PC-3 (cell line): ENCODE results near the gene CEP290. TPM values are rescaled to one million over a fixed set of nuclear protein-coding genes. Genes with fewer than 3 reads are reported as not detected.
A peak's percentile ranks its signal among the peaks of the same experiment; 100 is the strongest.

Experiments used
- ATAC-seq: fragments of 200-7000 bp; cut with Tn5 transposase; 2 replicates; pipeline ENCODE4 v1.9.1; 2020; ENCODE audit warnings: mild to moderate bottlenecking, moderate library complexity
- BruUV-seq: library from RNA; stranded (reverse); fragments of 400-500 nt; replicated peaks from 2 replicates; lab custom pipeline; 2021; lab: Mats Ljungman, UMichigan
- CTCF ChIA-PET: fragments of 300-600 bp; sonication (Branson Sonifier 250); formaldehyde crosslinking; loops from one replicate; lab custom pipeline; 2022; ENCODE audit warnings: antibody characterized with exemption; lab: Charles Lee
- POLR2A ChIA-PET: fragments of 300-600 bp; sonication (Branson Sonifier 250); formaldehyde crosslinking; loops from one replicate; lab custom pipeline; 2022; ENCODE audit warnings: antibody characterized with exemption; ENCODE audit not compliant: unreplicated experiment; lab: Charles Lee
- DNase-seq: peaks from one replicate; pipeline ENCODE4 v3.0.0-alpha.2; 2015
- H2AFZ ChIP-seq: fragments of 300-600 bp; sonication (generic); 2 replicates; pipeline ENCODE4 v1.6.0; 2016; ENCODE audit warnings: antibody characterized with exemption, low read length
- H3F3A ChIP-seq: fragments of 300-600 bp; sonication (generic); one replicate; pipeline ENCODE4 v1.6.0; 2017; ENCODE audit warnings: antibody characterized with exemption, low read length, control low read depth, mild to moderate bottlenecking; ENCODE audit not compliant: unreplicated experiment
- H3K27ac ChIP-seq: fragments of 300-600 bp; sonication (generic); 2 replicates; pipeline ENCODE4 v1.5.1; 2016; ENCODE audit warnings: mild to moderate bottlenecking, low read length
- H3K27me3 ChIP-seq: fragments of 300-600 bp; sonication (generic); 2 replicates; pipeline ENCODE4 v1.6.1; 2016; ENCODE audit warnings: low read length, mixed read lengths
- H3K36me3 ChIP-seq: fragments of 300-600 bp; sonication (generic); 2 replicates; pipeline ENCODE4 v1.6.1; 2016; ENCODE audit warnings: low read depth, mixed run types, low read length, mixed read lengths
- H3K4me1 ChIP-seq: fragments of 300-600 bp; sonication (generic); 2 replicates; pipeline ENCODE4 v1.5.1; 2016; ENCODE audit warnings: low read length; ENCODE audit not compliant: insufficient read depth
- H3K4me2 ChIP-seq: fragments of 300-600 bp; sonication (generic); 2 replicates; pipeline ENCODE4 v1.6.0; 2016; ENCODE audit warnings: low read length
- H3K4me3 ChIP-seq: fragments of 300-600 bp; sonication (generic); 2 replicates; pipeline ENCODE4 v1.5.1; 2016; ENCODE audit warnings: mild to moderate bottlenecking, low read length, mixed read lengths
- H3K79me2 ChIP-seq: fragments of 300-600 bp; sonication (generic); 2 replicates; pipeline ENCODE4 v1.6.1; 2017; ENCODE audit warnings: low read length, mixed read lengths
- H3K9ac ChIP-seq: fragments of 300-600 bp; sonication (generic); 2 replicates; pipeline ENCODE4 v1.6.0; 2016; ENCODE audit warnings: mild to moderate bottlenecking, low read length
- H3K9me2 ChIP-seq: fragments of 300-600 bp; sonication (generic); replicated peaks from 2 replicates; pipeline ENCODE4 v1.6.1; 2016; ENCODE audit warnings: mixed run types, low read length, mixed read lengths
- H3K9me3 ChIP-seq: fragments of 300-600 bp; sonication (generic); 2 replicates; pipeline ENCODE4 v1.6.1; 2016; ENCODE audit warnings: low read length, mixed read lengths
- H4K20me1 ChIP-seq: fragments of 300-600 bp; sonication (generic); 2 replicates; pipeline ENCODE4 v1.6.1; 2016; ENCODE audit warnings: low read length, mixed read lengths
- EZH2 ChIP-seq: fragments of 300-600 bp; sonication (generic); IDR thresholded peaks from one replicate; pipeline ENCODE4 v1.6.1; 2017; ENCODE audit warnings: antibody characterized with exemption, mild to moderate bottlenecking, low read length; ENCODE audit not compliant: unreplicated experiment
- EZH2phosphoT487 ChIP-seq: fragments of 300-600 bp; sonication (generic); IDR thresholded peaks from 2 replicates; pipeline ENCODE4 v1.6.1; 2018; ENCODE audit warnings: mild to moderate bottlenecking, antibody characterized with exemption, low read length, borderline replicate concordance
- intact Hi-C: fragments of 100-400 bp; cut with micrococcal nuclease; formaldehyde crosslinking; loops from 2 replicates; pipeline ENCODE4 v1.9.0; 2023
- total RNA-seq: library from RNA; depleted of rRNA; stranded (reverse); fragments of >200 nt; gene quantifications from 2 replicates; pipeline ENCODE4 v1.2.3, GENCODE V29; 2014
- TF ChIP-seq, protein P1 (sequence below): fragments of 300-600 bp; sonication (generic); conservative IDR thresholded peaks from 2 replicates; pipeline ENCODE4 v1.5.1; 2017; ENCODE audit warnings: antibody characterized with exemption, low read depth, mild to moderate bottlenecking, low read length

The CEP290 gene
- total RNA-seq, 1 experiment from 2014 or later, result 9.7 TPM

DNA sequence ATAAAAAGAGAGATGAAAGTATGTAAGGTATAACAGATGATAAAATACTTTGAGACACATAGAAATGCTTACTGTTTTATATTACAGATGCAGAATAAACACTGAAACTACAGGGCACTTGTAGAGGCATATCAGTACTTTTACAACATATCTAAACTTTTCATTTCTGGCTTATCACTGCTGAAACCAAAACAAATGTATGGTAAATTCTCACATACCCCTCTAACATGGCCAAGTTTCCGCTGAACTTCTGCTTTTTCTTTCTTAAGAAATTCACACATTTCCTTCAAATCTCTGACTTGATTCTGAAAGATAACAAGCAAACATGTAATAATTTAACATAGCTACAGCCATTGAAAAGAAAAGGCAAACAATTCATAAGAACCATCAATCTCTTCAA lies 79.4 kb downstream of the CEP290 start:
- H3K9ac ChIP-seq, result no peak overlapping the region
- H3K79me2 ChIP-seq, result no peaks in the 10 kb centered on the region
- peaks cover 19% of the 10 kb centered on the region; the same call in 1 of the 2 replicates for H3K36me3 ChIP-seq
- no peak for ATAC-seq
- DNase-seq, result no peak
- no peak overlapping the region for H3K4me3 ChIP-seq
- H4K20me1 ChIP-seq, result no peaks in the 10 kb centered on the region
- H3K27ac ChIP-seq, result no peak overlapping the region
- no peaks in the 10 kb centered on the region for H3F3A ChIP-seq
- intact Hi-C loops, result no loop called here
- H3K4me1 ChIP-seq, result peaks cover 7% of the 10 kb centered on the region
- H3K4me2 ChIP-seq, result no peak overlapping the region
- CTCF ChIA-PET, result no interaction called here
- POLR2A ChIA-PET, result no interaction called here
- no peak overlapping the region for H2AFZ ChIP-seq
- no peaks in the 10 kb centered on the region for H3K9me3 ChIP-seq
- BruUV-seq, result no TSS peak
- no peaks in the 10 kb centered on the region for H3K27me3 ChIP-seq
- H3K9me2 ChIP-seq, result no peaks in the 10 kb centered on the region
- no peak for TF ChIP-seq EZH2phosphoT487
- no peak for TF ChIP-seq EZH2
- TF ChIP-seq, protein P1, sequence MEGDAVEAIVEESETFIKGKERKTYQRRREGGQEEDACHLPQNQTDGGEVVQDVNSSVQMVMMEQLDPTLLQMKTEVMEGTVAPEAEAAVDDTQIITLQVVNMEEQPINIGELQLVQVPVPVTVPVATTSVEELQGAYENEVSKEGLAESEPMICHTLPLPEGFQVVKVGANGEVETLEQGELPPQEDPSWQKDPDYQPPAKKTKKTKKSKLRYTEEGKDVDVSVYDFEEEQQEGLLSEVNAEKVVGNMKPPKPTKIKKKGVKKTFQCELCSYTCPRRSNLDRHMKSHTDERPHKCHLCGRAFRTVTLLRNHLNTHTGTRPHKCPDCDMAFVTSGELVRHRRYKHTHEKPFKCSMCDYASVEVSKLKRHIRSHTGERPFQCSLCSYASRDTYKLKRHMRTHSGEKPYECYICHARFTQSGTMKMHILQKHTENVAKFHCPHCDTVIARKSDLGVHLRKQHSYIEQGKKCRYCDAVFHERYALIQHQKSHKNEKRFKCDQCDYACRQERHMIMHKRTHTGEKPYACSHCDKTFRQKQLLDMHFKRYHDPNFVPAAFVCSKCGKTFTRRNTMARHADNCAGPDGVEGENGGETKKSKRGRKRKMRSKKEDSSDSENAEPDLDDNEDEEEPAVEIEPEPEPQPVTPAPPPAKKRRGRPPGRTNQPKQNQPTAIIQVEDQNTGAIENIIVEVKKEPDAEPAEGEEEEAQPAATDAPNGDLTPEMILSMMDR, result no peak

DNA sequence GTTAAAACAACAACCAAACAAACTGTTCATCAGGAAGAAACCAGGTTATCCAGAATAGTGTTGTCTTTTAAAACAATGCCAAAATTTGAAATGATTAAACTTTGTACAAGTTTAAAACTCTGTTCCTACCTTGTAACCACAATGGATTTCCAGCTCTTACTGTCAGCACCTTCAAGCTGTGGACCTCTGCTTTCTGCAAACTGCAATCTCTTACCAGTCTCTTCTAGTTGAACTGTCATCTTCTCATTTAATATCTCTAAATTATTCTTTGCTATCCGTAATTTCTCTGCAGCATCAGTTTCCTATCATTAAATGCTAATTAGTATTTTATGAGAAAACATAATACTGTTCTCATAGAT lies 83.2 kb downstream of the CEP290 start:
- H3K27me3 ChIP-seq, result no peaks in the 10 kb centered on the region
- TF ChIP-seq, protein P1, result no peak
- no peak for TF ChIP-seq EZH2phosphoT487
- TF ChIP-seq EZH2, result no peak

GRCh38 chr12:88057994-88058718 lies 83.7 kb downstream of the CEP290 start:
- peak; percentile 87 for ATAC-seq
- Histone ChIP-seq H3K4me3 (no peak overlapping the region), H3K27ac (peak overlapping the region; percentile 34; the same call in 1 of the 2 replicates), H3K4me2 (no peak overlapping the region), H2AFZ (no peak overlapping the region), H3K9ac (no peak overlapping the region), H3K9me3 (no peaks in the 10 kb centered on the region), H3F3A (no peaks in the 10 kb centered on the region), H3K27me3 (no peaks in the 10 kb centered on the region), H4K20me1 (no peaks in the 10 kb centered on the region), H3K9me2 (no peaks in the 10 kb centered on the region), H3K79me2 (no peaks in the 10 kb centered on the region), H3K36me3 (peaks cover 24% of the 10 kb centered on the region; the same call in 1 of the 2 replicates), H3K4me1 (peaks cover 2% of the 10 kb centered on the region; the same call in 1 of the 2 replicates)
- ChIA-PET CTCF (no interaction called here), POLR2A (interaction anchor here (0.6 kb wide), 2 partner anchors 13 to 1226 kb away, joined by 4 to 15 read pairs; no protein-coding TSS in a partner anchor)
- intact Hi-C loops, result loop anchor here (10.0 kb wide), 1 partner anchor 103 kb away; no protein-coding TSS in a partner anchor
- BruUV-seq, result no TSS peak
- TF ChIP-seq EZH2phosphoT487 (no peak), EZH2 (no peak)
- TF ChIP-seq, protein P1, result no peak
- DNase-seq, result no peak

More for the DNA sequence above, 83.2 kb downstream of the CEP290 start:
- H3K4me2 ChIP-seq, result no peak overlapping the region
- H3K27ac ChIP-seq, result no peak overlapping the region
- BruUV-seq, result no TSS peak
- ATAC-seq, result no peak
- ChIA-PET CTCF (no interaction called here), POLR2A (interaction anchor here (0.6 kb wide), 2 partner anchors 14 to 1225 kb away, joined by 4 to 15 read pairs; no protein-coding TSS in a partner anchor)
- no peaks in the 10 kb centered on the region for H4K20me1 ChIP-seq
- no peak overlapping the region for H2AFZ ChIP-seq
- H3K4me1 ChIP-seq, result peaks cover 7% of the 10 kb centered on the region
- no peak overlapping the region for H3K9ac ChIP-seq
- H3K4me3 ChIP-seq, result no peak overlapping the region
- H3K36me3 ChIP-seq, result peaks cover 24% of the 10 kb centered on the region; the same call in 1 of the 2 replicates
- no peaks in the 10 kb centered on the region for H3K9me2 ChIP-seq
- intact Hi-C loops, result loop anchor here (10.0 kb wide), 1 partner anchor 104 kb away; no protein-coding TSS in a partner anchor
- no peak for DNase-seq
- no peaks in the 10 kb centered on the region for H3K79me2 ChIP-seq
- no peaks in the 10 kb centered on the region for H3K9me3 ChIP-seq
- no peaks in the 10 kb centered on the region for H3F3A ChIP-seq
